RWPE1 (cell line): ENCODE data around the gene PIAS2.
"Not testable (repeated sequence)": the region's sequence is repeated elsewhere in the genome, so short reads cannot be mapped to it uniquely, and the experiment has no call there.

Experiments
- CTCF ChIA-PET: fragments of 350-600 bp; sonication (Branson Sonifier 250); formaldehyde crosslinking; extraction: SDS; loops from one replicate; lab custom pipeline; 2021; lab: Yijun Ruan, JAX
- POLR2A ChIA-PET: fragments of 400-600 bp; formaldehyde crosslinking; extraction: SDS; loops from one replicate; lab custom pipeline; 2020; ENCODE audit warnings: antibody characterized with exemption; ENCODE audit not compliant: low non-redundant PET; lab: Yijun Ruan, JAX
- DNase-seq: peaks from one replicate; pipeline ENCODE4 v3.0.0; 2012; ENCODE audit warnings: low spot score
- H3K27ac ChIP-seq: fragments of 450-650 bp; 2 replicates; pipeline ENCODE4 v1.5.1; 2017
- CTCF ChIP-seq: fragments of 450-650 bp; conservative IDR thresholded peaks from 2 replicates; pipeline ENCODE4 v1.5.1; 2017; ENCODE audit warnings: low read depth, mild to moderate bottlenecking

PIAS2 gene

GRCh38 chr18:46820863-46821262 lies 96.4 kb downstream of the PIAS2 start:
- H3K27ac ChIP-seq = no peak overlapping the region
- CTCF ChIA-PET = no interaction called here
- no peak for TF ChIP-seq CTCF
- DNase-seq = no peak
- POLR2A ChIA-PET = no interaction called here

GRCh38 chr18:46815661-46816060 lies 101.6 kb downstream of the PIAS2 start:
- ChIA-PET POLR2A (no interaction called here), CTCF (no interaction called here)
- no peak for TF ChIP-seq CTCF

GRCh38 chr18:46814399-46814798 lies 102.9 kb downstream of the PIAS2 start:
- ChIA-PET CTCF (interaction anchor here (0.6 kb wide), 1 partner anchor 136 kb away, joined by 3 read pairs; no protein-coding TSS in a partner anchor), POLR2A (no interaction called here)
- no peak overlapping the region for H3K27ac ChIP-seq
- no peak for DNase-seq
- TF ChIP-seq CTCF = no peak

More at GRCh38 chr18:46815661-46816060, 101.6 kb downstream of the PIAS2 start:
- H3K27ac ChIP-seq = no peak overlapping the region
- no peak for DNase-seq

- TF ChIP-seq CTCF = no peak
- ChIA-PET CTCF (no interaction called here), POLR2A (no interaction called here)
- H3K27ac ChIP-seq = no peak overlapping the region
- DNase-seq = no peak
Observed at GRCh38 chr18:46812311-46812710, 105.0 kb downstream of the PIAS2 start.

GRCh38 chr18:46810481-46811000 lies 106.8 kb downstream of the PIAS2 start:
- POLR2A ChIA-PET = no interaction called here
- no peak overlapping the region for H3K27ac ChIP-seq
- TF ChIP-seq CTCF = no peak
- CTCF ChIA-PET = no interaction called here
- no peak for DNase-seq

- CTCF ChIA-PET = no interaction called here
- POLR2A ChIA-PET = no interaction called here
Observed at GRCh38 chr18:46809145-46809544, 108.2 kb downstream of the PIAS2 start.

GRCh38 chr18:46795945-46796344 lies 121.4 kb downstream of the PIAS2 start:
- DNase-seq, POLR2A ChIA-PET, H3K27ac ChIP-seq, CTCF ChIA-PET: not testable (repeated sequence)

More at GRCh38 chr18:46809145-46809544, 108.2 kb downstream of the PIAS2 start:
- no peak overlapping the region for H3K27ac ChIP-seq
- no peak for DNase-seq
- no peak for TF ChIP-seq CTCF
